T-helper 1 cell treated with Interleukin-12 subunit alpha and Interleukin-12 subunit beta and Interleukin-4 antibody, amounts not matched to agents 30 ng/mL and 1 ng/mL, for 36 hours (primary cell): ENCODE results near the gene SRCIN1. TPM values are rescaled to one million over a fixed set of nuclear protein-coding genes. Genes with fewer than 3 reads are reported as not detected.
"Not testable (repeated sequence)": the region's sequence is repeated elsewhere in the genome, so short reads cannot be mapped to it uniquely, and the experiment has no call there.

Experiments
- intact Hi-C: fragments of 100-400 bp; cut with micrococcal nuclease; formaldehyde crosslinking; loops from one replicate; pipeline ENCODE4 v1.15.1; 2024
- total RNA-seq: library from RNA; stranded (reverse); gene quantifications from 2 replicates; pipeline ENCODE4 v1.2.3, GENCODE V29; 2022

Gene SRCIN1
- total RNA-seq, 1 donor from 2014 or later, result 0.42 TPM

DNA sequence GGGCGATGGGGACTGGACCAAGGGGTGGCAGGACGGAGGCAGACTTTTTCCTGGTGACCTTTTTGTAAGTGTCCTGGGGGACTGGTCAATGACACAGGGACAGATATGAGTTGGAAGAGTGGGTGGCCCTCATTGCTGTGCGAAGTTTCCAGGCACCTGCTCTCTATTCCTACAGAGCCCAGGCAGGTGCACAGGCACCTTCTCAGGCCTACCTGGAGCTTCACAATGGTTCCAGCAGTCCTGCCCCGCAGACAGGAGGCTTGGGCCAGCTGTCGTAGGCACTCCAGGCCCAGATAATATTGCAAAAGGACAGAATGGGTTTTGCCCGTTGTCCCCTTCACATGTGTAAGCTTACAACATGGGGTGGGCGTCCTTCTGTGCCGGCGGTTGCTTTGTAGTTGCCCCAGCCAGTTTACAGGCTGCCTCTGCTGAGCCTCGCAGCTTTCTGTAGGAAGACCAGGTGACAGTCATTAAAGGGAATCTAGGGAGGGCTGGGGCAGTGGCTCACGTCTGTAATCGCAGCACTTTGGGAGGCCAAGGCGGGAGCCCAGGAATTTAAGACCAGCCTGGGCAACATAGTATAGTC lies 93.2 kb downstream of the SRCIN1 start:
- intact Hi-C loops, result no loop called here

DNA sequence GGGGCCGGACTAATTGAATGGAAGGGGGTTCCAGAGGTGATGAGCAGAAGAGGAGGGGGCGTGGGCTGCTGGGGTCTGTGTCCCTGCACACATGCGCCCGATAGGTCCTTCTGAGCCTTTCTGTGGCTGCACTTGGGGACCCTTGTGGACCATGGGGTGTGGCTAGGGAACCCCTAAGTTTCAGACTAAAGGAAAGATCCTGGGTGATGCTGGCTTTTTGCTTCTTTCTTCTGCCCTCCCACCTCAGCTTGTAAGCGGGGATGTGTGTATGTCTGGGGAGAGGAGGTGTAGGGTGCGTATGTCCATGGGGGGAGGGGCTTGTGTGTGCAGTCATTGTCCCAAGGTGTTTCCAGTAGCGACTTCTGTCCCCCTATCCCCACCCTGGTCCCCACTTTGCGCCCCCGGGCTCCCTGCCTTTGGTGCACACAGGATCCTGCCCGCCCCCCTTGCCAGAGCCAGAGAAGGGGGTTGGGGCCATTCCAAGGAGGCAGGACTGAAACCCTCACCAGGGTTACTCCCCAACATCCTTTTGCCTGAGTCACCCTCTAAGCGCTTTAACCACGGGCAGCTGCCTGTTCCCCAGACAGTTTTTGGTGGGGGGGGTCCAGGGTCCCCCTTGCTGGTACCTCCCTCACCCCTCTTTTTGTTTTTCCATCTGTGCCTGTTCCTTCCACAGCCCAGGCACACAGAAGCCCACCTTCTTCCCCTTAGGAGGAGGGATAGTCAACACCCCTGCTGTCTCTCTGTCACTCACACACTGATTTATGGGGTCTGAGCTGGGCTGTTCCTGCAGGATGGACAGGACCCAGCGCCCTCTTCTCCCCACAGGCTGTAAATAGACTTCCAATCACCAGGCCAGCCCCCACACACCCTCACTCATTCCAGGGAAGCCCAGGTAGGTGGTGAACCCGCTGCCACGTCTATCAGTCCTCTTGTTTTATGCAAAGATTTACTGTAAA lies 94.3 kb downstream of the SRCIN1 start:
- intact Hi-C loops, result no loop called here

- intact Hi-C loops, result no loop called here
These were observed 95.2 kb downstream of the SRCIN1 start for GRCh38 chr17:38510421-38511149.

DNA sequence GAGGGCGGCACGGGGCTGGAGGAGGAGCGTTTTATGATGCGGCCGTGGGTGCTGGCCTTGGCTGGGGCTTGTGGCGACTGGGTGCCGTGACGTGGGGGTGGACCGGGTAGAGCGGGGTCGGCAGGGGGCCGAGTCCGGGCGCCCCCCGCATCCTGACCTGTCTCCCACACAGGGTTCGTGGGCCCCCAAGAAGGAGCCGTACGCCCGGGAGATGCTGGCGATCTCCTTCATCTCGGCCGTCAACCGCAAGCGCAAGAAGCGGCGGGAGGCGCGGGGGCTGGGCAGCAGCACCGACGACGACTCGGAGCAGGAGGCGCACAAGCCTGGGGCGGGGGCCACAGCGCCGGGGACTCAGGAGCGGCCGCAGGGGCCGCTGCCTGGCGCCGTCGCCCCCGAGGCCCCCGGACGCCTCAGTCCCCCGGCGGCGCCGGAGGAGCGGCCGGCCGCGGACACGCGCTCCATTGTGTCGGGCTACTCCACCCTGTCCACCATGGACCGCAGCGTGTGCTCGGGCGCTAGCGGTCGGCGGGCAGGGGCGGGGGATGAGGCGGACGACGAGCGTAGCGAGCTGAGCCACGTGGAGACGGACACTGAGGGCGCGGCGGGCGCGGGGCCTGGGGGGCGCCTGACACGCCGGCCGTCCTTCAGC lies 95.9 kb downstream of the SRCIN1 start:
- intact Hi-C loops, result no loop called here

GRCh38 chr17:38508954-38509771 lies 96.6 kb downstream of the SRCIN1 start:
- intact Hi-C loops, result no loop called here

DNA sequence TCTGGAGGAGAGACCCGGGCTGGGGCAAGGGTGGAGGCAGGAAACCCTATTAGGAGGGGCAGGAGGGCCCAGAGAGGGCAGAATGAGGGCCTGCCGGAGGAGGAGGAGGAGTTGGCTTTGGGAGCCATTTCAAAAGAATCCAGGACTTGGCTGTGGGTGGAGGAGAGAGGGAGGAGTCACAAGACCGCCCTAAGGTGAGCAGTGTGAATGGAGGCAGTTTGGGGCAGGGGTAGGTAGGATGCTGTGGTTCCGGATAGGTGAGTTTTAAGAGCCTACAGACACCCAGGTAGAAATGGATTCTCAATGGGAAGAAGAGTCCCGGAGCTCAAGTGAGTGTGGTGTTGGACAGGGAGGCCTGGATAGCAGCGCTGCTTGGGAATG lies 97.2 kb downstream of the SRCIN1 start:
- intact Hi-C loops, result no loop called here

DNA sequence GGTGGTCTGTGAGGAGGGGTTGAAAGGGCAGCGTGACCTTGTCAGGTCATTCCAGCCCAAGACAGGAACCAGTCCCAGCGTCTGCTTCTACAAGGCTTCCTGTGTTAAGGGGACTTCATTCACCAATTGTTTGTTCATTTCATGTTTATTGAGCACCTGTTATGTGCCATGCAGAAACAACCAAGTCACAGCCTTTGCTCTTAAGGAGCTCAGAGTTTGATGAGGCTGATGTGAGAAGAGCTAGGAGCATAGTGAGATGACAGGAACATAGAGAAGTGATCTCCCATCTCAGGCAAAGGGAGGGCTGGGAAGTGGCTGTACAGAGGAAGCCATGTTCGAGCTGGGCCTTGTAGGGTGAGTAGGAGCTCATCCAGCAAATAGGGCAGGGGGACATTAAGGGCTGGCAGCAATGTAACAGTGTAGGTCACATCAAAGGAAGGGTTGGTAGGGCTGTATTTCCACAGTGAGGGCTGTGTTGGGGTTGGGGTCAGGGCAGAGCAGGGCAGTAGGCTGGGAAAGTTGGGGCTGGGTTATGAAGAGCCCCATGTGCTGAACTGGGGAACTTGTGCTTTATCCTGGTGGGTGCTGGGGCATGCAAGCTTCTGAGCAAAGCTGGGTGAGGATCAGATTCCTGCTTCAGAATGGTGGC lies 97.7 kb downstream of the SRCIN1 start:
- intact Hi-C loops, result no loop called here

- intact Hi-C loops, result no loop called here
These were observed 98.3 kb downstream of the SRCIN1 start for GRCh38 chr17:38507436-38507835.

GRCh38 chr17:38504216-38504615 lies 101.5 kb downstream of the SRCIN1 start:
- intact Hi-C loops, result no loop called here

DNA sequence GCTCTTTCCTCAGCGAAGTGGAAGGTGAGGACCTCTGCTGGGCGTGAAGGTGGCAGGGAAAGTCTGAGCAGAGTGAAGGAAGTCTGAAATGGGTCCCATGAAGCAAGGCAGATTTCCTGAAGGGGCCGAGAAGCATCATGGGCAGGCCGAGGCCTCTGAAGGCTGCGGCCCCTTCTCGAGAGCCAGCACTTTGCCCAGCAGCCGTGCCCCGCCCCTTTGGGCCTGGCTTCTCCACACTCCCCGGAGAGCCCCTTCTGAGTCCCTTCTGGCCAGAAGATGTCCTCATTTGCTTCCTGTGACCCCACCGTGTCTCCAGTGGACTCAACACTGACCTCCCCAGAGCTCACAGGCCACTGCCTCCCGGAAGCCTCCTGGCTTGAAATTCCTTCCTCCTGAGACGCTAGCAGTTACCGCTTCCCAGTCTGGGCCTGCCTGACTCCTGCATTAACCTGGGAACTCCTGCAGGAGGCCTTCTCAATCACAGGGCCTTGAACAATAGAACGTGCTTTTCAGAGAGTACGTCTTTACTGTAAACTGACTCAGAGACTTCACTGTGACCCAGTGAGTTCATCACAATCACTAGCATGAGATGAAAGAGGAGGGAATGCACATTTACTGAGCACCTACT lies 102.4 kb downstream of the SRCIN1 start:
- intact Hi-C loops, result not testable (repeated sequence)

DNA sequence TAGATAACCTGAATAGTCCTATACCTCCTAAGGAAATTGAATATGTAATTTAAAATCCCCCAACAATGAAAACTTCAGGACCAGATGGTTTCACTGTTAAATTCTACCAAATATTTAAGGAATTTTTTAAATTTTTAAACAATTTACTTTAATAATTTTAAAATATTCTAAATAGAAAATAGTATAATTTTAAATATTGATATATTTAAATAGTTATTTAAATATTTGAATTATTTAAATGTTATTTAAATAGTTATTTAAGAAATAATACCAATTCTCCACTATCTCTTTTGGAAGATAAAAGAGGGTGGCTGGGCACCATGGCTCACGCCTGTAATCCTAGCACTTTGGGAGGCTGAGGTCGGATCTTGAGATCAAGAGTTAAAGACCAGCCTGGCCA lies 104.0 kb downstream of the SRCIN1 start:
- intact Hi-C loops, result not testable (repeated sequence)

GRCh38 chr17:38499230-38499629 lies 106.5 kb downstream of the SRCIN1 start:
- intact Hi-C loops, result not testable (repeated sequence)

- intact Hi-C loops, result no loop called here
These were observed 107.4 kb downstream of the SRCIN1 start for GRCh38 chr17:38498353-38498752.

- intact Hi-C loops, result not testable (repeated sequence)
These were observed 108.1 kb downstream of the SRCIN1 start for GRCh38 chr17:38497656-38498055.

- intact Hi-C loops, result not testable (repeated sequence)
These were observed 111.6 kb downstream of the SRCIN1 start for GRCh38 chr17:38494152-38494551.

- intact Hi-C loops, result loop anchor here (1.0 kb wide), 7 partner anchors 45 to 243 kb away; no protein-coding TSS in a partner anchor
These were observed 113.4 kb downstream of the SRCIN1 start for GRCh38 chr17:38492067-38493040.

DNA sequence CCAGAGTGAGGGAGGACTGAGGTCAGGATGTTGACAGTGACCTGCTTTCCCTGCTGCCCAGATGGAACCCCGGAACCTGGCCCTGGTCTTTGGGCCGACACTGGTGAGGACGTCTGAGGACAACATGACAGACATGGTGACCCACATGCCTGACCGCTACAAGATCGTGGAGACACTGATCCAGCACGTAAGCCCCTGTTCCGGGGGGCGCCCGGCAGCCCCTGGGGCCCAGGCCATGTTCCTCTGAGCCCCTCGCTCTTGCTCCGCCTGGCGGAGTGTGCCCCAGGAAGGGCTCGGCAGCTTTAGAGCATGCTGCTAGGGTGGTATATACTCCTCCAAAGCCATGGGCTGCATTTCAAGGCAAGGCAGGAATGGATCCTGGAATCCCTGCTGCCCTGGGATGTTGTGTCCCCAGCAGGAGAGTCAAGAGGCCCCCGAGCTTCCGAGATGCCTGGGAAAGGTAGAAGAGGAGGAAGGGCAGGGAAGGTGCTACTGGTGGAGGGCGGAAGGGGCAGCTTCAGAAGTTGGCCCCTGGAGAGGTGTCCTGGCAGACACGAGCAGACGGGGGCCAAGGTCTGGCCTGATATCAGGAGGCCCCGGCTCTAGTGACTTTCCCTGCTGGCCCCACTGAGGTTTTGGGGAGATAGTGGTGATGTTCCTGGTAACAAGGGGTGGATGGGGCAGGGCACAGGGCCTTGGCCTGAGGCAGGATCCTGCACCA lies 114.2 kb downstream of the SRCIN1 start:
- intact Hi-C loops, result loop anchor here (1.0 kb wide), 7 partner anchors 46 to 244 kb away; no protein-coding TSS in a partner anchor

- intact Hi-C loops, result loop anchor here (5.0 kb wide), 1 partner anchor 47 kb away; no protein-coding TSS in a partner anchor
These were observed 116.0 kb downstream of the SRCIN1 start for GRCh38 chr17:38489774-38490173.
